HG03196 (cell line): ENCODE measurements around the gene COL21A1.

Experiments
- ATAC-seq: cut with Tn5 transposase; IDR thresholded peaks from one replicate; pipeline ENCODE4 v1.9.1; 2021; ENCODE audit not compliant: unreplicated experiment

COL21A1 gene

DNA sequence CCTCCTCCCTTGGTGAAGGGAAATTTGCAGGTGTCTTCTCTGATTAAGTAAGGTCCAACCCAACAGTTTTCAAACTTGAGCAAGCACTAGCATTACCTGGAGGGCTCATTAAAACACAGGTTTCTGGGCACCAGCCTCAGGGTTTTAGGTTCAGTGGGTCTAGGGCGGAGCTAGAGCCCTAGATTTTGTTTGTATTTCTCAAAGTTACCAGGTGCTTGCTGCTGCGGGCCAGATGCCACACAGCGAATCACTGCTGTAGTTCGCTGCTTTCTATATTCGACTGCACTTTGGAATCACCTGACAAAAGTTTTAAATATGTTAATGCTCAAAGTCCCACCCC is 869 bp downstream of the COL21A1 start:
- ATAC-seq = no peak

- ATAC-seq = no peak
These were observed 1.5 kb downstream of the COL21A1 start for GRCh38 chr6:56245903-56246351.

DNA sequence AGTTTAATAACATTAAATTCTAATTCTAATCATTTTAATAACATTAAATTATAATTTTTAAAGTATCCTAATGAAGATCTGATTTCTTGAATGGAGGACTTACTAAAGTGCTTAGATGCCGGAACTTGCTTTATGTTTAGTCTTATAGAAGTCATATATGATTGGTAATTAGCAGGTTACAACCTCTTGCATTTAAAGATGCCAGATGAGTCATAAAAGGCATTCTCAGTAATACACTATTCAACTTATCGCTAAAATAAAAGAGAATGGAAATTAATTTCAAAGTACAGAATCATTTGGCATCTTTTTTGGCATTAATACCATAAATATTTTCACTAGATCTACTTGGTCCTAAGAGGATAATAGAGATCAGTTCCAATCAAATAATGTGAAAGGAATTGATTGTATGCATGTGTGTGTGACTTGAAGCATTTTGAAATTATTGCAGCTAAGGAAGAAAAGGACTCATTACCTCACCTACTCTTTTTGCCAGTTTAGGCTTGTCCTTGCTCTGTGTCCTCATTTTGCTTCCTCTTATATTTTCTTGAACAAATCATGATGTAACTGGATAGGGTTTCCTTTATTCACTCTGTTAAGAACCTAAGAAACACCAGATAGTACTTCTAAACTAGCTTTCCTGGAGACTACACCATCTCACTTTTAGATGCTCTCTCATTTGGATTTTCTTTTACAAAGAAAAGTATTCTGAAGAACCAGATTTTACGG is 2.7 kb downstream of the COL21A1 start:
- ATAC-seq = no peak

GRCh38 chr6:56244089-56244488 is 3.3 kb downstream of the COL21A1 start:
- ATAC-seq = no peak

GRCh38 chr6:56243518-56244070 is 3.8 kb downstream of the COL21A1 start:
- no peak for ATAC-seq

- no peak for ATAC-seq
These were observed 5.0 kb downstream of the COL21A1 start for GRCh38 chr6:56242346-56242745.

- ATAC-seq = no peak
These were observed 6.1 kb downstream of the COL21A1 start for GRCh38 chr6:56241124-56241802.

DNA sequence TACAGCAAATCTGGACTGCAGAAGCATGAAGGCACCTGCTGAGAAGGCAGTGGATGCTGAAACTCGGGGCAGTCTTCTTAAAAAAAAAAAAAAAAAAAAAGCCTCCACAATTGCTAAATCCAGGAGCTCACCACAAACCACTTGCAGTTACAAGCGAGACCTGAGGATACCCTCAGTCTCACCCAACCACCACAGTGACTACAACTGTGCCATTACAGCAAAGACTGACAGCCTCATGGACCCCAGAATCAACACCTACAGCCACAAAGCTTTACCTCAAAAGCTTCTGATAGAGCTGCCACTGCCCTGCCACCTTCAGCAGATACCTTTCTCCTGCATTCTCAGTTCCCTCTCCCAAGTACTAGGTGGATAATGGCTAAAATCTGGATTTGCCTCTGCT is 9.0 kb downstream of the COL21A1 start:
- no peak for ATAC-seq

DNA sequence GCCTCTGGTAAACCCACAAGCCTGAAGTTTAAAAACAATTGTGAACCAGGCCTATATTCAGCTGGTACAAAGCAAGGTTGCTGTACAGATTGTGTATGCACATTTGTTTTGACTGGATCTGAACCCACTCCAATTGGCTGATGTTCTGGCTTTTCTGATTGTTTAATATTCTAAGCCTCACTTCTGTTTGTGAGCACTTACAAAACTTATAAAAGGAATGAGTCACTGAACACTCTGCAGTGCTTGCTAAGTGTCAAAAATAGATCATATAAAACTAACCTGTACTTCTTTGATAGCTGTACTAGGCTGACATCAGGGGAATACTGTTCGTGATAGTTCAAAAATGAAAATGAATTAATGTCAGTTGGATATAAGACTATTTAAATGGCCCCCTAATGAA is 12.1 kb downstream of the COL21A1 start:
- no peak for ATAC-seq

GRCh38 chr6:56232436-56232835 is 14.9 kb downstream of the COL21A1 start:
- ATAC-seq = no peak

DNA sequence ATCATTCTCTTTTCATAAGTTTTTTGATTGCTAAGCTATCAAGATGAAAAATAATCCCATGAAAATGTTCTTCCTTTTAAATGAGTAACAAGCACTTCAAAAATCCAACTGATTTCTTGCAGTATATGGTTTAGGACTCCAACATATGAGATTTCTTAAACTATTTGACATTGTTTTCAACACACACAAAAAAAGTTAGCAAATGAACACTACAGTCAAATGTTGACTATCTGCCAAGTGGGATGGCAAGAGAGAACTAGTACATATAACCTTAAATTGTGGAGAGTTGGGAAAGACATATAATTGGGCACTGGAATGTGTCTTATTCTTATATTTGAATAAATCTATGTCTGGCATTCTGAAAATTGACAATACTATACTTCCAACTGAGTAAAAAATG is 15.6 kb downstream of the COL21A1 start:
- no peak for ATAC-seq

DNA sequence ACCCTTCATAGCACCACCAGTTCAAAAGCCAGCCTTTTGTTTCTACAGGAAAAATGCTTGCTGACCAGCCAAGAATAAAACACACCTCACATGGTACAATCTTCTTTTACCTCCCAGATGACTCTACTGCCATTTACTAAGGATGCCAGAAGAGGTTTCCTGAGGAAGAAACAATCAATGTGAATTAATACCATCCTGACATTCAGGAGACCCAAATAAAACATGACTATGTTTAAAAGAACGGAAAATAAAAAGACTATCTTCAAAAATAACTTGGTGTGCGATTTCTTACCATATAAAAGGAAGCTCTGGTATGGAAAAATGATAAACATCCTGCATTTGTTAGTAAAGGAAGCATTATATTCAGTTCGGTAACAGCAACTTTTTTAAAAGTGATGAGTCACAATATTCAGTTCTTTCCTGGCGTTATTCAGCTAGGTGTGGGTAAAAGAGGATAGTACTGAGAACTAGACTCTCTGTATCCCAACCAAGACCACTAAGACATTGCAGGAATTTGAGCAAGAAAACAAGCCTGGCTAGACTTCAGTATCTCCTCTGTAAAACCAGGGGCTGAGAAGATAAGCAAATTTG is 16.3 kb downstream of the COL21A1 start:
- ATAC-seq = no peak

- no peak for ATAC-seq
These were observed 20.1 kb downstream of the COL21A1 start for GRCh38 chr6:56227071-56227879.

DNA sequence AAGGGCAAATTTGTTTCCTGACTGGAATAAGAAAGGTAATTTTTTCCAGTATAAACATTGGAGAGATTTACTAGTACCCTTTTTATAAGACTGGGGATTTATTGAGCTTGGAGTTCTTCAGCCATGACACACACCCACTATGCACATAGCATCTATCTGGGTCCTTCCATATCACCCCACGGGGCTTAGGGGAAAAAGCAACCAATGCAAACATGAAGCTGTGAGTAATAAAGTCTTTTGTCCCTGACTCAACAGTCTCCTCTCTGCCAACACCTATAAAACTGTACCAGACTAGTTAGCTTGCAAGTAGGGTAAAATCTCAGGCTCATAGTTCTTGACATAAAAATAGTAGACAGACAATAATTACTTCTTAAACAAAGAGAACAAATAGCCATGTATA is 23.4 kb downstream of the COL21A1 start:
- no peak for ATAC-seq

DNA sequence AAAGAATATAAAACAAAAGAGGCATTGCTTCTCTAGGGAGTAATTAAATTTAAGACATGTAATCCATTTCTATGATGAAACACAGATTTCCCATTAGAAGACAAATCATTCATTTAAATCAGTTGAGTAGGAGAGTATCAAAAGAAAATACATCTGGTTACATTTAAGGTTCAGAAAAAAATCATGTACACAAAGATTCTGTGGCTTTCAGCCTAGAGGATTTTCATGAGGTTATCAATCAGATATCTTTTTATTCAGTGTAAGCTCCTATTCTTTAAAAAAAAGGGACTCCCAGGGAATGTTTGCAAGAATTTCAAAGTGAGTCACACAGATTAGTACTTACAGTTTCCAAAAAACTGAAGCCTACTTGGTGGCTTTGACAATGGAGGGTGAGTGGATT is 24.9 kb downstream of the COL21A1 start:
- no peak for ATAC-seq

GRCh38 chr6:56220078-56220477 is 27.3 kb downstream of the COL21A1 start:
- no peak for ATAC-seq

DNA sequence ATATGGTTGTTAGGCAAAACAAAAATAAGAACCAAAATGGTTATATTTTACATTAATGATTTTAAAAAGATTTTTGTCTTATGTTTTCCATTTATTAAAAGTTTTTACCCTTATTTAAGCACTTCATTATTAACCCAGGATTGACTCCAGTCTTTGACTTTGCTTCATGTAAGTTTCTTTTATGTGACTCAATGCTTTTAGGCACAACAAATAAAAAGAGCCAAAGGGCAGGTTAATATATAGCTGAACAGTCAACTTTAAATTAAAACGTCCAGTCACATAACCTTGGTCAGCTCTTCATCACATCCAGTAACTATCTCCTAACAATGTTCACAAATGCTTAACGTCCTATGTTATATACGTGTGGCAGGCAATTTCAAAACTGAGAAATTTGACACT is 32.7 kb downstream of the COL21A1 start:
- no peak for ATAC-seq

DNA sequence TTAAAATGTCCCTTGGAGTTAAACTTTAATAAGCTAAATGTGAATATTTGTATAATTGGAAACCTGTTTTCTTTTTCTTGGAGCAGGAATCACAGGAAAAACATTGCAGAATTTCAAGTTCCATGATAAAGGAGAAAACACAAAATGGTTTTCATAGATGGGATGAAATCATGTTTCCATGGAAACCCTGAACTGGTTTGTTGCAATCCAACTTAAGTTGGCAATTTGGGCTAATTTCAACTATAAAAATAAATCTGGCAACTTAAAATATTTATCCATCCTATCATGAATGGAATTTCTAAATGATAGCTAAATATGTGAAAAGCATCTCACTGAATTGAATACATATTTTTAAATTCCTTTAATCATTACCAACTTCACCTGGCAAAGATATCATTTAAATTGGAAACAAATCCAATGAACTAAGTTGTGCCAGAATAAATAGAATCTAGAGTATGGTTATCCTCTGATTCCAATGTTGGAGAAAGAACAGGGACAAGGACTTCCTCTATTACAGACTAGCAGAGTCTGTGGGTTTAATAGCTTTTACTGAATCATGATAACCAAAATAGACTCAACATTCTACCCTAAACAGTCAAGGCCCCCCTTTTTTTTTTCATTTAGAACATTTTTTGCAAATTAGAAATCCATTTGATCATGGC is 33.2 kb downstream of the COL21A1 start:
- ATAC-seq = no peak

DNA sequence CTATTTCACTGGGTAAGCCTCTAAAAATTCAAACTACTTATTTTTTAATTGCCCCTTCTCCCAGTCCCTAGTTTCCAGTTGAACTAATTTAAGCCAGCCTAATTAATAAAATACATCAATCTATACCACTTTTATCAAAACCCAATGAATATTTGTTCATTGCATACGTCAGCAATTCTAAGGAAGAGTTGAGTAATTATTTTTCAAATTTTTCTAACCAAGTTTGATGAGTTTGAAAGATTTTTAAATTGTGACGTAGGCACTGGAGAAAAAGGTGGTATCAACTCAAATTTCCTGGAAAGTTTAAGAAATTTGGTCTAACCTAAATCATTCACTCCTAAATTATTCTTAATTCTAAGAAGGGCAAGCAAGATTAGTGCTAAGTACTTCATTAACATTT is 35.7 kb downstream of the COL21A1 start:
- no peak for ATAC-seq

DNA sequence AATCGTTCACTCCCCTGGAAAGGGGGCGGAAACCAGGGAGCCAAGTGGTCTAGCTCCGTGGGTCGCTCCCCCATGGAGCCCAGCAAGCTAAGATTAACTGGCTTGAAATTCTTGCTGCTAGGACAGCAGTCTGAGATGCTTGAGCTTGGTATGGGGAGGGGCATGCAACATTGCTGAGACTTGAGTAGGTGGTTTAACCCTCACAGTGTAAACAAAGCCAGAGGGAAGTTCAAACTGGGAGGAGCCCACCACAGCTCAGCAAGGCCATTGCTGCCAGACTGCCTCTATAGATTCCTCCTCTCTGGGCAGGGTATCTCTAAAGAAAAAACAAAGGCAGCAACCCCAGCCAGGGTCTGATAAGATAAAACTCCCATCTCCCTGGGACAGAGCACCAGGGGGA is 43.2 kb downstream of the COL21A1 start:
- no peak for ATAC-seq

- ATAC-seq = no peak
These were observed 47.4 kb downstream of the COL21A1 start for GRCh38 chr6:56199956-56200355.
